Measurements from ENCODE around the gene TRPV3. TPM values are rescaled to one million over a fixed set of nuclear protein-coding genes. Genes with fewer than 3 reads are reported as not detected.
A peak's percentile ranks its signal among the peaks of the same experiment; 100 is the strongest.
"Not testable (repeated sequence)": the region's sequence is repeated elsewhere in the genome, so short reads cannot be mapped to it uniquely, and the experiment has no call there.

TRPV3 gene
- total RNA-seq, 1 donor from 2014 or later, result 1.3 TPM

- intact Hi-C loops (cut with micrococcal nuclease), result no loop called here
- ATAC-seq (peak; percentile 92), DNase-seq (peak; percentile 91)
Measured at GRCh38 chr17:3529817-3530741, 27.5 kb downstream of the TRPV3 start.

GRCh38 chr17:3528880-3529511 lies 28.6 kb downstream of the TRPV3 start:
- intact Hi-C loops (cut with micrococcal nuclease), result no loop called here
- ATAC-seq, result no peak
- no peak for DNase-seq

DNA sequence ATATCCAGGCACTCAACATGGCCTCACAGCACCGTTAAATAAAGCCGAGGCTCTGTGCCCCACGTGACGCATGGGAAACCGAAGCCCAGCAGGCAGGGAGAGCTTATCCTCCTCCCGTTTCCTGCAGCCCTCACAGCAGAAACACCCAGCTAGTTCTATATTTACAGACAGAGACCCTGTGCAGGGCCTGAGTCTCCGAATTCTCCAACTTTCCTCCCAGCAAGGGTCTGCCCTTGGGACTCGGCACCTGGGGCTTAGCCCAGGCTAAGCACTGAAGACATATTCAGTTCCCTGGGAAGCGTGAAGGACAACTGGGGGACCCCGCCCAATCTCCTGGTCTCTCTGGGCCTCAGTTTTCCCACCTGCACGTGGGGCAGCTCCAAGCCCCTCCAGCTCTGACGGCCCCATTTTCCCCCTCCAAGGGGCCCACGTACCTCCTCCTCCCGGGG lies 29.2 kb downstream of the TRPV3 start:
- ATAC-seq, result no peak
- DNase-seq, result no peak
- intact Hi-C loops (cut with micrococcal nuclease), result no loop called here

GRCh38 chr17:3527896-3528295 lies 29.7 kb downstream of the TRPV3 start:
- ATAC-seq (no peak), DNase-seq (no peak)
- intact Hi-C loops (cut with micrococcal nuclease), result no loop called here

GRCh38 chr17:3527468-3527867 lies 30.1 kb downstream of the TRPV3 start:
- DNase-seq (no peak), ATAC-seq (no peak)
- intact Hi-C loops (cut with micrococcal nuclease), result no loop called here

- no peak for ATAC-seq
- intact Hi-C loops (cut with micrococcal nuclease), result no loop called here
- no peak for DNase-seq
Measured at GRCh38 chr17:3526971-3527370, 30.6 kb downstream of the TRPV3 start.

DNA sequence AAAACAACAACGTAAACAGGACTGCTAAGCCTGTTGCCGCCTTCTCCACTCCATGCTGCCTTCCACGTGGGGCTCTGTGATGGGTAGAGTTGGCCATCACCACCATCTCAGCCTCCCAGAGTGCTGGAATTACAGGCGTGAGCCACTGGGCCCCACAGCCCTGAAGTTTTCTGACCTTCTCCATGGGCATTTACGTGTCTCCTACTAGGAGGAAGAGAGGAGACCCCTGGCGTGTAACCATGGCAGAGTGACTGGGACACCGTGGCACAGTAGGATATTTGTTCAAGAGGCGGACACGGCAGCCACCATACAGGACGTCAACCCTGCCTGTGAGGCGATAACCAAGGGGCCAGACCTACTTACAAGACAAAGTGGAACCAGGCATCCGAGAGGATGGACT lies 31.1 kb downstream of the TRPV3 start:
- DNase-seq (no peak), ATAC-seq (no peak)
- intact Hi-C loops (cut with micrococcal nuclease), result no loop called here

DNA sequence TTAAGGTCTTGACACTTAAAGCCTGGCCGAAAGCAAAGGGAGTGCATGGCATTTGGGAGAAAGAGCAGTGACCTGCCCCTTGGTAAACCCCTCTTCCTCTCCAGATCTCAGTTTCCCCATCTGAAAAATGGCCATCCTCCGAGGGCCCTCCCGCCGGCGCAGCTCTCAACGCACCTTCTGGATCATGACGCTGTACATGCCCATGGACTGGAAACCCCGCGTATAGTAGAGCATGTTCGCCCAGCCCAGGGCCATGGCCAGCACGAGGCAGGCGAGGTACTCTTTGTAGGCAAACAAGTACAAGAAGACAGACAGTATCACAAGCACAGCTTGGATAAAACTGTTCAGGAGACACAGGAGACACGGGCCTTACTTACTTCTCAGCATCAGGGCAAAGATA lies 33.6 kb downstream of the TRPV3 start:
- DNase-seq (no peak), ATAC-seq (no peak)
- intact Hi-C loops (cut with micrococcal nuclease), result no loop called here

GRCh38 chr17:3519472-3519871 lies 38.1 kb downstream of the TRPV3 start:
- DNase-seq; intact Hi-C loops (cut with micrococcal nuclease); ATAC-seq: not testable (repeated sequence)

DNA sequence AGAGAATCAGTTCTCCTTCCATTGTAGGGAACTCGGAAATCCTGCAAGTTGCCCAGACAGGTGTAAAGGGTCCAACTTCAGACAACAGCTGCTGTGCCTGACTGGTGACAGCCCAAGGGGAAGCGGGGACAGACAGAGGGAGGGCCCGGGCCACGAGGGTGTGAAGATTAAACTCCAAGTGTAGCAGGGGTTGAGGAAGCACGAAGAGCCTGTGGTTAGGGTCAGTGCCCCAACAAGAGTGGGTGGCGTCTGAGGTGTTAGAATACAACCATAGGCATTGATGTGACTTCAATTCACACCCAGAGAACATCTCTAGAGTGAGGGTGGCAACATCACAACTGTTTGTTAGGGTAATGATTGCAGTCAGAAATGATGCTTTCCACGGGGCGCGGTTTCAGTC lies 42.7 kb downstream of the TRPV3 start:
- intact Hi-C loops (cut with micrococcal nuclease), result no loop called here
- DNase-seq, result no peak
- ATAC-seq, result no peak

DNA sequence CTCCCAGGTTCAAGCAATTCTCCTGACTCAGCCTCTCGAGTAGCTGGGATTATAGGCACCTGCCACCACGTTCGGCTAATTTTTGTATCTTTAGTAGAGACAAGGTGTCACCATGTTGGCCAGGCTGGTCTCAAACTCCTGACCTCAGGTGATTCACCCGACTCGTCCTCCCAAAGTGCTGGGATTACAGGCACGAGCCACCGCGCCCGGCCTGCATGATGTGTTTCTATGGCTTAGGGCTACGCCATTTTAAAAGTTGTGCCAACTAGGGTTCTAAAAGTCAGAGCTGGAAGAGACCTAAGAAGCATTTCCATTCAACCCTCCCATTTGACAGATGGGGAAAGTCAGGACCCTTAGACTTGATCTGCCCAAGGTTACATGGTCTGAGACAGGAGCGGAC lies 43.4 kb downstream of the TRPV3 start:
- ATAC-seq; intact Hi-C loops (cut with micrococcal nuclease); DNase-seq: not testable (repeated sequence)

DNA sequence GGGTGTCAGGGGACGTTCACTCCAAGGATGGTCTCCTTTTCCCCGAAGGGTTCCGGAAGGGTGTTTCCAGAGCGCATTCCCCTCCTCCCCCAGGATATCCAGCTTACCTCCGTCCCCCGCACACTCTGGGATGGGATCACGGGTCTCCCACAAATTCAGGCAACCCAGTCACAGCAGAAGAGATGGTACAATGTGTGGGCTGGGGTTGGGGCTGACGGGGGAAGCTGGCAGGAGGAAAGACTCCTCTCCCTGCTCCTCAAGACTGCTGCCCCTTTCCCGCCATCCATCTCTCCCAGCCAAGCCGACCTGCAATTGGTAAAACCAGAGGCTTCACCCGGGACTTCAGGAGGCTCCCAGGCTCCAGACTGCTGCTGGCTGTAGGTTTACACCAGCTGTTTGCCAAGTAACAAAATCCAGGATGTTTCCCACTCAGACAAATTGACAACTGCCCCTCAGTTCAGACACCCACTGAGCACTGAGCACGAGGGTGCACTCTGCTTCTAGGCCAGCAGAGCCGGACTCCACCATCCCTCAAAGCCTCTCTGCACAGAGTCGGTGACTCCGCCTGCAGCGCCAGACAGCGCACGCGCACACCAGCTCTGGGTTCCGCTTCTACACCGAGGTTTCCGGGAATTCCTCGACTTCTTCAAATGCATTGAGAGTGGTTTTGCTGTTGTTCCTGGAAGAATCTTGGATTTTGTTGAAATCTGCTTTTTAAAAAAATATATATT lies 44.1 kb downstream of the TRPV3 start:
- intact Hi-C loops (cut with micrococcal nuclease), result no loop called here
- DNase-seq, result no peak
- ATAC-seq, result peak; percentile 18

DNA sequence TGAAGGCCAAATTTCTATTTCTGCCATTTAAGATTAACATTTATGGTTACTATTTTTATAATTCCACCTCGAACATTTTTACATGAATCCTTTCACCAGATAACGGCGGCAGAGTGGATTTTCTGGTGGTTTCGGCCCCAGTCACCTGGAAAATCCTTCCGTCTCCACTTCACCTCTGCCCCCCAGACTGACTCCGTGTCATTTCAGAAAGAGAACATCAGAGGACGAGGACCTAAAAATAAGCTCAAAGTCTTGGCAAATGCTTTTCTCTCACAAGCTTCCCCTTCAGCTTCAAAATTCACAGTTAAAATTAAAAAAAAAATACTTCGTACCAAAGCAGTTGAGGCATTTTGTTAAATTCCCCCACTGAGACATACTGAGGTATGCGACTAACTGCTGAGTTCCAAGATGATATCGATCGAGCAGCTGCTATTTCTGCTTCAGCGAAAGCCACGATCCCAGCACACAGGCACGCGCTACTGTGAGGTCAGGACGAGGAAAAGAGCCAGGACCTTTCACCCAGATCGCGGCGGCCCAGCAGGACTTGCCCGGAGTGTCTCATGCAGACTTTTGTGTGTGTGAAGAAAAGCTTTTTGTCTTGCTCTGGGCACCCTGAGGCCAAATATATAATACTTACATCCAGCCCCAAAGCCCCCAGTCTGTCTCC lies 45.0 kb downstream of the TRPV3 start:
- peak; percentile 97 for ATAC-seq
- intact Hi-C loops (cut with micrococcal nuclease), result no loop called here
- DNase-seq, result peak; percentile 90

GRCh38 chr17:3511852-3512504 lies 45.6 kb downstream of the TRPV3 start:
- intact Hi-C loops (cut with micrococcal nuclease), result no loop called here
- ATAC-seq, result peak; percentile 50
- DNase-seq, result peak; percentile 41

GRCh38 chr17:3510090-3510489 lies 47.5 kb downstream of the TRPV3 start:
- ATAC-seq, result no peak
- no peak for DNase-seq
- intact Hi-C loops (cut with micrococcal nuclease), result no loop called here

DNA sequence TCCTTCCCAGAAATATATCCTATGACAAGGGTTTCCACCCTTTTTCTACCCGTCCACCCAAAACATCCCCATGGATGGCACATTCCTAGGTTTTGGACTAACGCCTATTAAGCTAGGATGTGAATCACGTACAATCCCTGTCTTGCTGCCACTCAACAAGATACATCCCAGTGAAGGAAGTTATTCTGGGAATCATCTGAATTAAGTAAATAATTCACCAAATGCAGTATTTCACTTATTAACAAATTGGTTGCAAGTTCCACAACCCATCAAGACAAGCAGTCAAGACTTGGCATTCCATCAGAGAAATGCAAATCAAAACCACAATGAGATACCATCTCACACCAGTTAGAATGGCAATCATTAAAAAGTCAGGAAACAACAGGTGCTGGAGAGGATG lies 49.7 kb downstream of the TRPV3 start:
- intact Hi-C loops (cut with micrococcal nuclease), result no loop called here

DNA sequence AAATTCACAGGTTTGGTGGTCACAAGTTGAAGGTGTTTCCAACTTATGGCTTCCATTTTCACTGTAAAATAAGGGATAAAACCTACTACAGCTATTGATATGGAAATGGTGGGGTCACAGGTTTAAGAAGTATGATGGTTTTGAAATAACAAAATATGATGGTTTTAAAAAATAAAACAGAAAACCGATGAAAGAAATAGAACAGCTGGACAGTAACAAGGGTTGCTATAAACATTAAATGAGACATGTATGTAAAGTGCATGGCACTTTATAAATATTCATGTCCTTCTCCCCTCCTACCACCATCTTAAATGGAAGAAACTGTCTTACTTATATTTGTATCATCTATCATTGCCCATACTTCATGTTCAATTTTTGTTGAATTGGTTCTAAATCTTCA lies 50.5 kb downstream of the TRPV3 start:
- intact Hi-C loops (cut with micrococcal nuclease), result no loop called here
- ATAC-seq (no peak), DNase-seq (no peak)

More for the DNA sequence above, 49.7 kb downstream of the TRPV3 start:
- ATAC-seq (no peak), DNase-seq (no peak)

DNA sequence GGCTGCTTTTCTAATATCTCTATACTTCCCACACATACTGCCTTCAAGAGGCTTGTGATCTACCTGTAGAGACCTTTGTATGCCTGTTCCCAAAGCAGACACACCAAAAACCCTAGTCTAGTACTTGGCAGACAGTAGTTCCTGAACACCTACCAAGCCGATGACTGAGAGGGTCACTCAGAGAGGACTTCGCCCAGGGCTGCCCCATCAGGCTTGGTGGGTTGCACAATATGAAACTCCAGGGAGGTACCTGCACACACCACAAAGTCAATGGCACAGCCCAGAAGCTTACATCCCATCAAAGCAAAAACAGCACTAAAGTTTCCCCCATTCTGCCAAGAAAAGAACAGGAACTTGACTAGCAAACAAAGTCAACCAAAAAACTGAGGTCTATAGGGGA lies 51.6 kb downstream of the TRPV3 start:
- ATAC-seq, result no peak
- intact Hi-C loops (cut with micrococcal nuclease), result no loop called here
- no peak for DNase-seq

DNA sequence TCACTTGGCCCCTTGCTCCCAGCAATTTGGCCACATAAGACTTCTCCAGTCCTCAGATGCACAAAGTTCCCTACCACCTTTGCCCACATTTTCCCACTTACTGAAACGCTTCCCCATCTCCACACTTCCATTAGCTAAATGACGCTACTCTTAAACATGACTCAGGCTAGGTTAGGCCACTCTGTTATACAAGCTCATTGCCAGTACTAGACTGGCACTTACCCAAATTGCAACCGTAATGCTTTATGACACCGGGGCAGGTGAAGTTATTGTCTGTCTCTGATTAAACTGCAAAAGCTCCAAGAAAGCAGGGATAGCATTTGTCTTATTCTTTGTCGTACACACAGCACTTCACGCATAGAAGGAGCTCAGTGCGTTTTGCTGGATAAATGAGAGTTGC lies 52.6 kb downstream of the TRPV3 start:
- DNase-seq, result no peak
- intact Hi-C loops (cut with micrococcal nuclease), result no loop called here
- ATAC-seq, result no peak

Data from left ventricle myocardium superior (tissue), 1 donor.